ENCODE measurements around the gene CKB. TPM values are rescaled to one million over a fixed set of nuclear protein-coding genes. Genes with fewer than 3 reads are reported as not detected.

CKB gene
- total and polyA plus RNA-seq, 2 donors (not counting 1 experiment from before 2014, with no cell fraction given): 65.2 to 136 TPM

DNA sequence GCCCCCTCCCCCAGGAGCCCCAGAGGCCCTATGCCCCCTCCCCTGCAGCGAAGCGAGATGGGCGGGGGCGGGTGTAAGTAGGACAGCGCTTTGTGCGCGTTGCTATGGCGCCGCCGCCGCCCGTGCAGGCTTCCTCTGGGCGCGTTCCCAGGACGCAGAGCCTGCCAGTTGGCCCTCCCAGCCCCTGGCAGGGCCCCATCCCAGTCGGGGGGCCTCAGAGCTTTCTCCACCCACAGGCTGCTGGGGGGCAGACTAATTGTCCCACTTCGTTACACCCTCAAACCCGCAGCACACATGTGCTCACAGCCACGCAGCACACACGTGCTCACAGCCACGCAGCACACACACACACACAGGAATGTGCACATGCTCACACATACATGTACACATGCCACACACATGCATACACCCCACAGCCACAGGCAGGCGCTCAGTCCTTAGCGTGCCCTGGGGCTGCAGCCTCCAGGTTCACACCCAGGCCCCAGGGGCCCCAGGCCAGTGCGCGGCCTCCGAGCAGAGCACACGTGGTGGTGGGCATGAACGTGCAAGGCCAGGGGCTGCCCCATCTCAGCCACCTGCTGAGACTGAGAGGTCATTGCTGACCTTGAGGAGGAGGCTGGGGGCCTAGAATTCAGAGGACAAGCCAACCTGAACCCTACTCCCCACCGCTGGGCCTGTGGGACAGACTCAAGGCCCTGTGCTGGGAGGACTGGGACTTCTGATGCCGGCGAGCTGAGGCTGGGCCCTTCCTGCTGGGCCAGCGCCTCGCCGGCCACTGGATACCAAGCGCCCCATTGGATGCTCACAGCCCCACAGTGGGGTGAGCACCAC lies 22.0 kb upstream of the CKB start:
- Histone ChIP-seq H2AFZ (ENCODE audit: low read length) (no peak overlapping the region), H3K27me3 (ENCODE audit: control insufficient read depth, insufficient read depth, low read length) (no peaks in the 10 kb centered on the region), H3K27ac (ENCODE audit: insufficient read depth, low read length) (no peak overlapping the region), H4K20me1 (ENCODE audit: control insufficient read depth, extremely low read depth, insufficient read depth, low read length) (no peaks in the 10 kb centered on the region), H3K9me3 (ENCODE audit: control insufficient read depth, insufficient read depth, low read depth, low read length) (no peaks in the 10 kb centered on the region), H3K4me2 (ENCODE audit: extremely low read depth, insufficient read depth, low read length) (no peak overlapping the region), H3K36me3 (ENCODE audit: control insufficient read depth, insufficient read depth, low read length) (no peaks in the 10 kb centered on the region), H3K79me2 (ENCODE audit: control insufficient read depth, insufficient read depth, low read length) (no peaks in the 10 kb centered on the region), H3K4me1 (ENCODE audit: control insufficient read depth, extremely low read depth, insufficient read depth, low read length) (peaks cover 42% of the 10 kb centered on the region), H3K9ac (ENCODE audit: insufficient read depth, low read length) (no peak overlapping the region), H3K4me3 (replicated peaks in 1 of 4; ENCODE audit: control extremely low read depth in 1 of 4, insufficient read depth in 1 of 4, low read depth in 3 of 4, low read length in 4 of 4) (no peak overlapping the region)
- TF ChIP-seq, protein P1, sequence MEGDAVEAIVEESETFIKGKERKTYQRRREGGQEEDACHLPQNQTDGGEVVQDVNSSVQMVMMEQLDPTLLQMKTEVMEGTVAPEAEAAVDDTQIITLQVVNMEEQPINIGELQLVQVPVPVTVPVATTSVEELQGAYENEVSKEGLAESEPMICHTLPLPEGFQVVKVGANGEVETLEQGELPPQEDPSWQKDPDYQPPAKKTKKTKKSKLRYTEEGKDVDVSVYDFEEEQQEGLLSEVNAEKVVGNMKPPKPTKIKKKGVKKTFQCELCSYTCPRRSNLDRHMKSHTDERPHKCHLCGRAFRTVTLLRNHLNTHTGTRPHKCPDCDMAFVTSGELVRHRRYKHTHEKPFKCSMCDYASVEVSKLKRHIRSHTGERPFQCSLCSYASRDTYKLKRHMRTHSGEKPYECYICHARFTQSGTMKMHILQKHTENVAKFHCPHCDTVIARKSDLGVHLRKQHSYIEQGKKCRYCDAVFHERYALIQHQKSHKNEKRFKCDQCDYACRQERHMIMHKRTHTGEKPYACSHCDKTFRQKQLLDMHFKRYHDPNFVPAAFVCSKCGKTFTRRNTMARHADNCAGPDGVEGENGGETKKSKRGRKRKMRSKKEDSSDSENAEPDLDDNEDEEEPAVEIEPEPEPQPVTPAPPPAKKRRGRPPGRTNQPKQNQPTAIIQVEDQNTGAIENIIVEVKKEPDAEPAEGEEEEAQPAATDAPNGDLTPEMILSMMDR (conservative IDR thresholded peaks at IDR 0.05 in 1 of 2, IDR thresholded peaks at IDR 0.05 in 1 of 2; ENCODE audit: low read depth in 1 of 2, low read length in 2 of 2): no peak
- no peak for TF ChIP-seq EZH2 (IDR thresholded peaks at IDR 0.05; ENCODE audit: low read length, missing control alignments)
- no peak for DNase-seq (ENCODE audit: low read depth in 2 of 2)

DNA sequence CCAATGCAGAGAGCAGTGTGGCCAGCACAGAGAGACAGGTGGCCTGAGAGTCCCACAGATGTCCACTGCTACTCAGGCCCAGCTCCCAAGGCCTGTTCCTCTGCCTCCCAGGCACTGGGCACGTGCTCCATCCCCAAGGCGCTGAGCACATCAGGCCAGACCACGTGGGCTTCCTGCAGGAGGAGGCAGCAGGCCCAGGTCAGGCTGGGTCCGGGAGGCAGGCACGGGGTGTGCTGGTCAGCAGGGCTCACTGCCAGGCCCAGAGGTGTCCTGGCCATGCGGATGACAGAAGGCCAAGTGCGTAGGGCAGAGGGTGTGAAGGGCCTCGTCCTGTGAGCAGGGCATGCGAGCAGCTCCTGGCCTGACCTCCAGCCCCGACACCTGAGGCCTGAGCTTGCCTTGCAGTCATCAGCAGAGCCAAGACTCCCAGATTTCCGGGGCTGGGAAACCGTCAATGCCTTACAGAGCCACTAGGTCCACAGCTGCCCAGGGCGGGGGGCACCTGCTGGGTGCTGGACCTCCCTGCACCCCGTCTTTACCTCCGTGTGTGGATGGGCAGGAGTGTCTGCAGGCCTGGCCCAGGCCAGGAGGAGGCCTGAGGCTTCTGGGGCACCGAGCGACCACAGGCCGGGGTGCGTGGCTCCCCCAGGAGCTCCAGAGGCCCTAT lies 21.2 kb upstream of the CKB start:
- TF ChIP-seq, protein P1 (conservative IDR thresholded peaks at IDR 0.05 in 1 of 2, IDR thresholded peaks at IDR 0.05 in 1 of 2; ENCODE audit: low read depth in 1 of 2, low read length in 2 of 2): no peak
- no peak for TF ChIP-seq EZH2 (IDR thresholded peaks at IDR 0.05; ENCODE audit: low read length, missing control alignments)
- Histone ChIP-seq H3K4me1 (ENCODE audit: control insufficient read depth, extremely low read depth, insufficient read depth, low read length) (peaks cover 44% of the 10 kb centered on the region), H3K9me3 (ENCODE audit: control insufficient read depth, insufficient read depth, low read depth, low read length) (no peaks in the 10 kb centered on the region), H3K4me2 (ENCODE audit: extremely low read depth, insufficient read depth, low read length) (no peak overlapping the region), H3K9ac (ENCODE audit: insufficient read depth, low read length) (peak overlapping the region; percentile 16), H2AFZ (ENCODE audit: low read length) (no peak overlapping the region), H3K79me2 (ENCODE audit: control insufficient read depth, insufficient read depth, low read length) (no peaks in the 10 kb centered on the region), H4K20me1 (ENCODE audit: control insufficient read depth, extremely low read depth, insufficient read depth, low read length) (no peaks in the 10 kb centered on the region), H3K36me3 (ENCODE audit: control insufficient read depth, insufficient read depth, low read length) (no peaks in the 10 kb centered on the region), H3K27me3 (ENCODE audit: control insufficient read depth, insufficient read depth, low read length) (no peaks in the 10 kb centered on the region), H3K4me3 (replicated peaks in 1 of 4; ENCODE audit: control extremely low read depth in 1 of 4, insufficient read depth in 1 of 4, low read depth in 3 of 4, low read length in 4 of 4) (no peak overlapping the region), H3K27ac (ENCODE audit: insufficient read depth, low read length) (peak overlapping the region; percentile 8)
- no peak for DNase-seq (ENCODE audit: low read depth in 2 of 2)

DNA sequence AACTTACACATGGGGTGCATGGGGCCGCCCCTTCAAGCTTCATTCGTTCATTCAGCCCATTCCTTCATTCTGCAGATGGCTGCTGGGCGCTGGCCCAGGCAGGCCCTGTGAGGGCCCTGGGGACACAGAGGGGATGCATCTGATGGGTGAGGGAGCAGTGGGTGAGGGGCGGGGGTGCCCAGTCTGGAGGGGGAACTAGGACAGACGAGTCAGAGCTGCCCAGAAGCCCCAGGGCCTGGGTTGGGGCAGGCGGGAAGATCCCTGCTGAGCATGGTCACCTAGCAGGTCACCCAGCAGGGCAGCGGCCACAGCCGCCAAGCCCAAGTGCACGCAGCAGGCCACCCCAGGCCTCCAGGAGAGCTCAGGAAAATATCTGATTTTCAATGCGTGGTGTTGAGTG lies 20.5 kb upstream of the CKB start:
- no peak overlapping the region for H3K27ac ChIP-seq (ENCODE audit: insufficient read depth, low read length)

More for the DNA sequence above, 20.5 kb upstream of the CKB start:
- no peak for DNase-seq (ENCODE audit: low read depth in 2 of 2)
- H3K4me2 ChIP-seq (ENCODE audit: extremely low read depth, insufficient read depth, low read length): no peak overlapping the region
- H3K79me2 ChIP-seq (ENCODE audit: control insufficient read depth, insufficient read depth, low read length): no peaks in the 10 kb centered on the region
- no peak overlapping the region for H3K9ac ChIP-seq (ENCODE audit: insufficient read depth, low read length)
- peaks cover 46% of the 10 kb centered on the region for H3K4me1 ChIP-seq (ENCODE audit: control insufficient read depth, extremely low read depth, insufficient read depth, low read length)
- no peaks in the 10 kb centered on the region for H4K20me1 ChIP-seq (ENCODE audit: control insufficient read depth, extremely low read depth, insufficient read depth, low read length)
- no peaks in the 10 kb centered on the region for H3K9me3 ChIP-seq (ENCODE audit: control insufficient read depth, insufficient read depth, low read depth, low read length)
- TF ChIP-seq, protein P1 (conservative IDR thresholded peaks at IDR 0.05 in 1 of 2, IDR thresholded peaks at IDR 0.05 in 1 of 2; ENCODE audit: low read depth in 1 of 2, low read length in 2 of 2): no peak
- TF ChIP-seq EZH2 (IDR thresholded peaks at IDR 0.05; ENCODE audit: low read length, missing control alignments): no peak
- no peaks in the 10 kb centered on the region for H3K27me3 ChIP-seq (ENCODE audit: control insufficient read depth, insufficient read depth, low read length)
- H2AFZ ChIP-seq (ENCODE audit: low read length): no peak overlapping the region
- no peak overlapping the region for H3K4me3 ChIP-seq (replicated peaks in 1 of 4; ENCODE audit: control extremely low read depth in 1 of 4, insufficient read depth in 1 of 4, low read depth in 3 of 4, low read length in 4 of 4)
- H3K36me3 ChIP-seq (ENCODE audit: control insufficient read depth, insufficient read depth, low read length): no peaks in the 10 kb centered on the region

Measured in fibroblast of lung (primary cell).